MM.1S (cell line): ENCODE data around the gene FAM227B.
A peak's percentile ranks its signal among the peaks of the same experiment; 100 is the strongest.
"Not testable (repeated sequence)": the region's sequence is repeated elsewhere in the genome, so short reads cannot be mapped to it uniquely, and the experiment has no call there.

ENCODE experiments used
- DNase-seq: peaks from one replicate; pipeline ENCODE4 v3.0.0-alpha.2; 2015
- H2AFZ ChIP-seq: fragments of 300-600 bp; sonication (generic); 2 replicates; pipeline ENCODE4 v1.6.0; 2016; ENCODE audit warnings: antibody characterized with exemption, low read length
- H3F3A ChIP-seq: fragments of 300-600 bp; sonication (generic); 2 replicates; pipeline ENCODE4 v1.6.1; 2016; ENCODE audit warnings: mild to moderate bottlenecking, antibody characterized with exemption, low read length, moderate library complexity, mixed read lengths; ENCODE audit not compliant: insufficient read depth
- H3K27ac ChIP-seq: fragments of 300-600 bp; sonication (generic); 2 replicates; pipeline ENCODE4 v1.5.1; 2016; ENCODE audit warnings: mild to moderate bottlenecking, low read length
- H3K27me3 ChIP-seq: fragments of 300-600 bp; sonication (generic); replicated peaks from 2 replicates; pipeline ENCODE4 v1.6.0; 2016; ENCODE audit warnings: low read length; ENCODE audit not compliant: insufficient read depth
- H3K36me3 ChIP-seq: fragments of 300-600 bp; sonication (generic); replicated peaks from 2 replicates; pipeline ENCODE4 v1.6.1; 2016; ENCODE audit warnings: mild to moderate bottlenecking, low read length, mixed read lengths; ENCODE audit not compliant: insufficient read depth
- H3K4me1 ChIP-seq: fragments of 300-600 bp; sonication (generic); 2 replicates; pipeline ENCODE4 v1.6.1; 2016; ENCODE audit warnings: low read length, mixed read lengths
- H3K4me2 ChIP-seq: fragments of 300-600 bp; sonication (generic); 2 replicates; pipeline ENCODE4 v1.6.0; 2016; ENCODE audit warnings: low read depth, low read length
- H3K4me3 ChIP-seq: fragments of 300-600 bp; sonication (generic); 2 replicates; pipeline ENCODE4 v1.5.1; 2016; ENCODE audit warnings: low read length, mixed read lengths
- H3K79me2 ChIP-seq: fragments of 300-600 bp; sonication (generic); 2 replicates; pipeline ENCODE4 v1.6.1; 2016; ENCODE audit warnings: mixed run types, low read length, mixed read lengths
- H3K9ac ChIP-seq: fragments of 300-600 bp; sonication (generic); 2 replicates; pipeline ENCODE4 v1.6.1; 2016; ENCODE audit warnings: low read length, mixed read lengths
- H3K9me2 ChIP-seq: fragments of 300-600 bp; sonication (generic); replicated peaks from 2 replicates; pipeline ENCODE4 v1.6.1; 2016; ENCODE audit warnings: mild to moderate bottlenecking, low read length, mixed read lengths; ENCODE audit not compliant: insufficient read depth
- H3K9me3 ChIP-seq: fragments of 300-600 bp; sonication (generic); replicated peaks from 2 replicates; pipeline ENCODE4 v1.6.1; 2016; ENCODE audit warnings: mild to moderate bottlenecking, low read length, mixed read lengths; ENCODE audit not compliant: insufficient read depth
- H4K20me1 ChIP-seq: fragments of 300-600 bp; sonication (generic); 2 replicates; pipeline ENCODE4 v1.6.1; 2016; ENCODE audit warnings: mild to moderate bottlenecking, low read length, moderate library complexity, mixed read lengths; ENCODE audit not compliant: insufficient read depth
- EZH2 ChIP-seq: fragments of 300-600 bp; sonication (generic); optimal IDR thresholded peaks from 2 replicates; pipeline ENCODE3; 2017; ENCODE audit warnings: low read depth, mild to moderate bottlenecking, antibody characterized with exemption, low read length, mixed read lengths
- EZH2phosphoT487 ChIP-seq: fragments of 300-600 bp; sonication (generic); IDR thresholded peaks from 2 replicates; pipeline ENCODE4 v1.6.1; 2018; ENCODE audit warnings: antibody characterized with exemption, low read length
- TF ChIP-seq, protein P1 (sequence below): fragments of 300-600 bp; sonication (generic); IDR thresholded peaks from 2 replicates; pipeline ENCODE4 v1.5.1; 2016; ENCODE audit warnings: antibody characterized with exemption, low read length, mixed read lengths

The FAM227B gene

DNA sequence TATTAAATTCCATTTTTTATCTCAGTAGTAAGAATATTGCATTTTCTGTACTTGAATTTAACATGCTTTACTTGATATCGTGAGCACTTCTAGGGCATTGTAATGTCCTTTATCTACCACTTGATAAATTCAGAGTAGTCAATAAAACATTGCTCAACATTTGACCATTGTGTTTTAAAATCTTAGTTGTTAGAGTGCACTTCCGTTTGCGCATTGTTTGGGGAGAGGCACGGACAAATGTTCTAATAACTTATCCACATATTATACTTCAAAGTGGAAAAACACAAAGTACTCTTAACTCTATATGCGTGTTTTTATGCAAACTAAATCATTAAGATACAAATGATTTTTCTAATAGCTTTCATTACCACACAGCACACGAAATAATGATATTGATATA, 419 bp downstream of the FAM227B start:
- H3K4me2 ChIP-seq, result peak overlapping the region; percentile 51
- peak overlapping the region; percentile 38; the same call in 1 of the 2 replicates for H3K27ac ChIP-seq
- H3F3A ChIP-seq, result no peaks in the 10 kb centered on the region
- H2AFZ ChIP-seq, result peak overlapping the region; percentile 73
- H3K27me3 ChIP-seq, result no peaks in the 10 kb centered on the region
- TF ChIP-seq EZH2, result no peak
- TF ChIP-seq, protein P1, sequence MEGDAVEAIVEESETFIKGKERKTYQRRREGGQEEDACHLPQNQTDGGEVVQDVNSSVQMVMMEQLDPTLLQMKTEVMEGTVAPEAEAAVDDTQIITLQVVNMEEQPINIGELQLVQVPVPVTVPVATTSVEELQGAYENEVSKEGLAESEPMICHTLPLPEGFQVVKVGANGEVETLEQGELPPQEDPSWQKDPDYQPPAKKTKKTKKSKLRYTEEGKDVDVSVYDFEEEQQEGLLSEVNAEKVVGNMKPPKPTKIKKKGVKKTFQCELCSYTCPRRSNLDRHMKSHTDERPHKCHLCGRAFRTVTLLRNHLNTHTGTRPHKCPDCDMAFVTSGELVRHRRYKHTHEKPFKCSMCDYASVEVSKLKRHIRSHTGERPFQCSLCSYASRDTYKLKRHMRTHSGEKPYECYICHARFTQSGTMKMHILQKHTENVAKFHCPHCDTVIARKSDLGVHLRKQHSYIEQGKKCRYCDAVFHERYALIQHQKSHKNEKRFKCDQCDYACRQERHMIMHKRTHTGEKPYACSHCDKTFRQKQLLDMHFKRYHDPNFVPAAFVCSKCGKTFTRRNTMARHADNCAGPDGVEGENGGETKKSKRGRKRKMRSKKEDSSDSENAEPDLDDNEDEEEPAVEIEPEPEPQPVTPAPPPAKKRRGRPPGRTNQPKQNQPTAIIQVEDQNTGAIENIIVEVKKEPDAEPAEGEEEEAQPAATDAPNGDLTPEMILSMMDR, result no peak
- no peak for TF ChIP-seq EZH2phosphoT487
- no peaks in the 10 kb centered on the region for H3K9me2 ChIP-seq
- H3K4me3 ChIP-seq, result peak overlapping the region; percentile 89
- H3K79me2 ChIP-seq, result peaks cover 28% of the 10 kb centered on the region
- DNase-seq, result peak; percentile 27
- no peaks in the 10 kb centered on the region for H3K36me3 ChIP-seq
- no peaks in the 10 kb centered on the region for H4K20me1 ChIP-seq
- H3K4me1 ChIP-seq, result 0 out of 2 replicates have a peak, but pooled peaks cover 11% of the 10 kb centered on the region
- peak overlapping the region; percentile 53 for H3K9ac ChIP-seq
- H3K9me3 ChIP-seq, result no peaks in the 10 kb centered on the region

DNA sequence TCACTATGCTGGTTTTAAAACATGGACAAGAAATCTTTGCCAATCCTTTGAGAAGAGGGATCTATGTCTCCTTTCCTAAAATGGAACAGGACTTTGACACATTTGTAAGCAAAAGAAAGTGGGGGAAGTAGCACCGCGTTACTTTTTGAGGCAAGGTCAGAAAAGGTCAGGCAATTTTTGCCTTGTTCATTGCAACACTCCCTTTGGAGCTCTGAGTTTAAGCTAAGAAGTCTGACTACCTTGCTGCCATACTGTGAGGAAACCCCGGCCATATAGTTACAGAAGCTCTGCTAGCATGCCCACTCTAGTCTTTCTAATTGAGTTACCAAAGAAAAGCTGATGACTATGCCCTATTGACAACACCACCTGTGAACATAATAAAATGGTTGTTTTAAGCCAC, 1.4 kb downstream of the FAM227B start:
- Histone ChIP-seq H3K36me3 (no peaks in the 10 kb centered on the region), H3K27me3 (no peaks in the 10 kb centered on the region), H3K4me2 (no peak overlapping the region), H3F3A (no peaks in the 10 kb centered on the region), H3K27ac (no peak overlapping the region), H4K20me1 (no peaks in the 10 kb centered on the region), H2AFZ (no peak overlapping the region), H3K79me2 (peaks cover 28% of the 10 kb centered on the region), H3K4me1 (0 out of 2 replicates have a peak, but pooled peaks cover 11% of the 10 kb centered on the region), H3K9me2 (no peaks in the 10 kb centered on the region), H3K9me3 (no peaks in the 10 kb centered on the region), H3K9ac (no peak overlapping the region), H3K4me3 (no peak overlapping the region)
- no peak for DNase-seq
- TF ChIP-seq, protein P1, result no peak
- no peak for TF ChIP-seq EZH2phosphoT487
- TF ChIP-seq EZH2, result no peak

DNA sequence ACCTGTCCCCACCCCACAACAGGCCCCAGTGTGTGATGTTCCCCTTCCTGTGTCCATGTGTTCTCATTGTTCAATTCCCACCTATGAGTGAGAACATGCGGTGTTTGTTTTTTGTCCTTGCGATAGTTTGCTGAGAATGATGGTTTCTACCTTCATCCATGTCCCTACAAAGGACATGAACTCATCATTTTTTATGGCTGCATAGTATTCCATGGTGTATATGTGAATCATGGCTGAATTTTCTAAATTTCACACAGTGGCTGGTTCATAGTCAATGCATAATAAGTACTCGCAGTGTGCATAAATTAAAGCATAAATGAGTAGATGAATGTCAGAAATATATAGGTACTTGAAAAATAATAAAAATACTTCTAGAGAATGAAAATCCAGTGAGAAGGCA, 8.4 kb downstream of the FAM227B start:
- H3K36me3 ChIP-seq, H3K9me3 ChIP-seq: not testable (repeated sequence)

DNA sequence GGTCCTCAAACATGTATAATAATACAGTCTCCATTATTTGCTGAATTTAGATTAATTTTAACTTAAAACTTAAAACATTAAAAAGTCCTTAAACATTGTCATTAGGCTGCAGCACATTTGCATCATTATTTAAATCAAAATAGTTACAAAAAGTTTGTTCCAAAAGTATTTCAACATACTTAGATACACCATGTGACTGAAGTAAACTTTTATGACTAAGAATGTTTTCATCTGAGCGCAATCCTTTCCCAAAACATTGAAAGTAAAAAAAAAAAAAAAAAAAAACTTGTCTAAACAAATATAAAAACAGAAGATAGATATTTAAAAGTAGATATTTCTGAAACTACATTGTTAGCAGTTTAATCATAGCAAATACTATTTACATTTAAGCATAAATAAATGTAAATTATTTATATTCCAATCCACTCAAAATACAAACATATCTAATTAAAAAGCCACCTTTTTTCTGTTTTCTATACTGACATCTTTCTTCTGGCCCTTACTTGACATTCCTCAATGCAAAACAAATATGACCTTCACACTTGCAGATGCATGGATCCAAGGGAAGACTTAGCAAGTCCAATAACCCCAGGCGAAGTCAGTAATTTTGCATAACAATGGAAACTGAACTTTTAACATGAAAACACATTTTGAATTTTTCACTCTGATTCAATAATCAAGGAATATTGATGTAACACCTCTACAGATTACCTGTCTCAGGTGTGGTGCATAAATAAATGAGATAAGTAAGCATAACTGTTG, 10.3 kb downstream of the FAM227B start:
- TF ChIP-seq, protein P1, result no peak
- TF ChIP-seq EZH2phosphoT487 (no peak), EZH2 (no peak)
- Histone ChIP-seq H3K9me3 (no peaks in the 10 kb centered on the region), H4K20me1 (no peaks in the 10 kb centered on the region), H3K79me2 (no peaks in the 10 kb centered on the region), H3K9me2 (no peaks in the 10 kb centered on the region), H3K27me3 (no peaks in the 10 kb centered on the region), H3K36me3 (no peaks in the 10 kb centered on the region), H2AFZ (no peak overlapping the region), H3K4me3 (no peak overlapping the region), H3K9ac (no peak overlapping the region), H3F3A (no peaks in the 10 kb centered on the region), H3K27ac (no peak overlapping the region), H3K4me1 (no peaks in the 10 kb centered on the region), H3K4me2 (no peak overlapping the region)
- no peak for DNase-seq

More for the DNA sequence above, 8.4 kb downstream of the FAM227B start:
- not testable (repeated sequence) for H3K4me2 ChIP-seq, H3K79me2 ChIP-seq, H2AFZ ChIP-seq, H4K20me1 ChIP-seq, H3F3A ChIP-seq, H3K27me3 ChIP-seq, DNase-seq, H3K4me3 ChIP-seq, H3K27ac ChIP-seq, H3K9me2 ChIP-seq, H3K4me1 ChIP-seq, H3K9ac ChIP-seq
